ENCODE measurements around the gene MRPL4. TPM values are rescaled to one million over a fixed set of nuclear protein-coding genes. Genes with fewer than 3 reads are reported as not detected.

MRPL4 gene
- total and polyA plus RNA-seq, 2 of the 13 experiments (the other 11 are each of a cell fraction or from before 2014, with no cell fraction given) = 40.6 to 42.5 TPM

DNA sequence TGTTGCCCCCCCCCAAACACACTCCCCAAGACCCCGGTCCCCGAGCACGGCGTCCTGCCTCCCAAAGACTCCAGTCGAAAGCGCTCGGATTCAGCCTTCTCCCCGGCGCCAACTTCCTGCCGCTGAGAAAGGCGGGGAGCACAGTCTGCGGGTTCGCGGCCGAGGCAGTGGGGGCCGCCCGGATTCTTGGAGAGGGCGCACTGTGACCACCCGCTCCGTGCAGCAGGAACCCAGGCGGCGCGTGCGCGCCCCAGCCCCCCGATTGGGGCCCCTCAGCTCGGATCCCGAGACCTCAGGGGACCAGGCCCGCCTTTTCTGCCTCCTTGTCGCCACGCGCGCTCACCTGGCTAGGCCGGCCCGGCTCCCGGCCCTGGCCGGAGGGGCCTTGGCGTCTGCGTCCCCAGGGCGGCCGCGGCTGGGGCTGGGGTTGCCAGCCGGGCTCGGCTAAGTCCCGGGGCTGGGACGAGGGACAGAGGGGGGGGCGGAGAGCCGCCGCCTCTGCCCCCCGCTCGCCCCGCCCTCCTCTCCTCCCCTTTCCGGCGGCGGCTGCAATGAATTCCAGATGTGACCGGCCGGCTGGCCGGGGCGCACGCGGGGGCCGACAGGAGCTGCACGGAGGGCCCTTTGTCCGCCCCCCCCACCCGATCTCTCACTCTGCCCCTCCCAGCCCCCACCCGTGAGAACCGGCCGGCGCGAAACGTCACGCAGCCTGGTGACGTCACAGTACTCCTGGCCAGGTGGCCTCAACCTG is 21.0 kb upstream of the MRPL4 start, which contains the start of gene S1PR2 (continued):
- TF ChIP-seq, protein P1, sequence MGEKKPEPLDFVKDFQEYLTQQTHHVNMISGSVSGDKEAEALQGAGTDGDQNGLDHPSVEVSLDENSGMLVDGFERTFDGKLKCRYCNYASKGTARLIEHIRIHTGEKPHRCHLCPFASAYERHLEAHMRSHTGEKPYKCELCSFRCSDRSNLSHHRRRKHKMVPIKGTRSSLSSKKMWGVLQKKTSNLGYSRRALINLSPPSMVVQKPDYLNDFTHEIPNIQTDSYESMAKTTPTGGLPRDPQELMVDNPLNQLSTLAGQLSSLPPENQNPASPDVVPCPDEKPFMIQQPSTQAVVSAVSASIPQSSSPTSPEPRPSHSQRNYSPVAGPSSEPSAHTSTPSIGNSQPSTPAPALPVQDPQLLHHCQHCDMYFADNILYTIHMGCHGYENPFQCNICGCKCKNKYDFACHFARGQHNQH (CRISPR knock-in tag; IDR thresholded peaks at IDR 0.05) = no peak
- no peak for TF ChIP-seq PRDM15 (CRISPR knock-in tag; IDR thresholded peaks at IDR 0.05)
- no peak for TF ChIP-seq GTF3A (CRISPR knock-in tag; conservative IDR thresholded peaks at IDR 0.05)
- TF ChIP-seq ZC3H13 (CRISPR knock-in tag; IDR thresholded peaks at IDR 0.05) = 0 out of 2 replicates have a peak, but pooled peaks have one; percentile 47
- TF ChIP-seq, protein P2, sequence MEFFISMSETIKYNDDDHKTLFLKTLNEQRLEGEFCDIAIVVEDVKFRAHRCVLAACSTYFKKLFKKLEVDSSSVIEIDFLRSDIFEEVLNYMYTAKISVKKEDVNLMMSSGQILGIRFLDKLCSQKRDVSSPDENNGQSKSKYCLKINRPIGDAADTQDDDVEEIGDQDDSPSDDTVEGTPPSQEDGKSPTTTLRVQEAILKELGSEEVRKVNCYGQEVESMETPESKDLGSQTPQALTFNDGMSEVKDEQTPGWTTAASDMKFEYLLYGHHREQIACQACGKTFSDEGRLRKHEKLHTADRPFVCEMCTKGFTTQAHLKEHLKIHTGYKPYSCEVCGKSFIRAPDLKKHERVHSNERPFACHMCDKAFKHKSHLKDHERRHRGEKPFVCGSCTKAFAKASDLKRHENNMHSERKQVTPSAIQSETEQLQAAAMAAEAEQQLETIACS (CRISPR knock-in tag; IDR thresholded peaks at IDR 0.05) = 0 out of 2 replicates have a peak, but pooled peaks have one; percentile 27
- TF ChIP-seq MXD3 (CRISPR knock-in tag; IDR thresholded peaks at IDR 0.05) = no peak
- no peak for TF ChIP-seq ZBTB7A (CRISPR knock-in tag; IDR thresholded peaks at IDR 0.05)
- no peak for TF ChIP-seq PAX8 (CRISPR knock-in tag; IDR thresholded peaks at IDR 0.05; ENCODE audit: borderline replicate concordance)
- TF ChIP-seq ZNF446 (CRISPR knock-in tag; IDR thresholded peaks at IDR 0.05) = no peak
- TF ChIP-seq SAP130 (CRISPR knock-in tag; IDR thresholded peaks at IDR 0.05; ENCODE audit: low read depth) = peak; percentile 54
- TF ChIP-seq TAF15 (IDR thresholded peaks at IDR 0.05; ENCODE audit: low read depth, low read length, poor library complexity, severe bottlenecking) = no peak
- no peak for TF ChIP-seq SIX4 (CRISPR knock-in tag; IDR thresholded peaks at IDR 0.05)
- TF ChIP-seq ZNF484 (CRISPR knock-in tag; IDR thresholded peaks at IDR 0.05; ENCODE audit: borderline replicate concordance, low read depth) = no peak
- peak; percentile 72 for TF ChIP-seq ZNF430 (CRISPR knock-in tag; IDR thresholded peaks at IDR 0.05)
- no peak for TF ChIP-seq U2AF2 (IDR thresholded peaks at IDR 0.05; ENCODE audit: low read depth, low read length)

Measured in HepG2 (cell line).